Neutrophil (primary cell): Measurements from ENCODE around the gene CCM2.
A peak's percentile ranks its signal among the peaks of the same experiment; 100 is the strongest.

Source experiments
- H3K27ac ChIP-seq: fragments of 200-600 bp; sonication (generic); 2 replicates; pipeline ENCODE4 v1.5.1; 2016; ENCODE audit warnings: mild to moderate bottlenecking, moderate library complexity
- H3K27me3 ChIP-seq: fragments of 200-600 bp; sonication (generic); 2 replicates; pipeline ENCODE4 v1.6.0; 2016; ENCODE audit warnings: mild to moderate bottlenecking
- H3K36me3 ChIP-seq: fragments of 200-600 bp; sonication (generic); 2 replicates; pipeline ENCODE4 v1.5.1; 2017
- H3K4me1 ChIP-seq, 2 experiments: fragments of 200-600 bp in 1 of 2; sonication (generic) in 1 of 2; 1 replicate in 1 of 2; 2 replicates in 1 of 2; pipeline versions ENCODE4 v1.5.1 to v1.6.1; 2013 to 2016; ENCODE audit warnings: low read depth in 1 of 2, low read length in 1 of 2, mild to moderate bottlenecking in 1 of 2, moderate library complexity in 1 of 2; ENCODE audit not compliant: control insufficient read depth in 1 of 2, insufficient read depth in 1 of 2
- H3K4me3 ChIP-seq, 2 experiments: fragments of 200-600 bp in 1 of 2; sonication (generic) in 1 of 2; 1 replicate in 1 of 2; 2 replicates in 1 of 2; pipeline ENCODE4 v1.5.1; 2013 to 2016; ENCODE audit warnings: low read depth in 1 of 2, low read length in 1 of 2, mild to moderate bottlenecking in 1 of 2, moderate library complexity in 1 of 2
- H3K9me3 ChIP-seq: fragments of 200-600 bp; sonication (generic); 2 replicates; pipeline ENCODE4 v1.5.1; 2016
- TF ChIP-seq, protein P1 (sequence below): fragments of 200-600 bp; sonication (generic); IDR thresholded peaks from 2 replicates; pipeline ENCODE4 v1.5.1; 2016; ENCODE audit warnings: antibody characterized with exemption

Gene CCM2

DNA sequence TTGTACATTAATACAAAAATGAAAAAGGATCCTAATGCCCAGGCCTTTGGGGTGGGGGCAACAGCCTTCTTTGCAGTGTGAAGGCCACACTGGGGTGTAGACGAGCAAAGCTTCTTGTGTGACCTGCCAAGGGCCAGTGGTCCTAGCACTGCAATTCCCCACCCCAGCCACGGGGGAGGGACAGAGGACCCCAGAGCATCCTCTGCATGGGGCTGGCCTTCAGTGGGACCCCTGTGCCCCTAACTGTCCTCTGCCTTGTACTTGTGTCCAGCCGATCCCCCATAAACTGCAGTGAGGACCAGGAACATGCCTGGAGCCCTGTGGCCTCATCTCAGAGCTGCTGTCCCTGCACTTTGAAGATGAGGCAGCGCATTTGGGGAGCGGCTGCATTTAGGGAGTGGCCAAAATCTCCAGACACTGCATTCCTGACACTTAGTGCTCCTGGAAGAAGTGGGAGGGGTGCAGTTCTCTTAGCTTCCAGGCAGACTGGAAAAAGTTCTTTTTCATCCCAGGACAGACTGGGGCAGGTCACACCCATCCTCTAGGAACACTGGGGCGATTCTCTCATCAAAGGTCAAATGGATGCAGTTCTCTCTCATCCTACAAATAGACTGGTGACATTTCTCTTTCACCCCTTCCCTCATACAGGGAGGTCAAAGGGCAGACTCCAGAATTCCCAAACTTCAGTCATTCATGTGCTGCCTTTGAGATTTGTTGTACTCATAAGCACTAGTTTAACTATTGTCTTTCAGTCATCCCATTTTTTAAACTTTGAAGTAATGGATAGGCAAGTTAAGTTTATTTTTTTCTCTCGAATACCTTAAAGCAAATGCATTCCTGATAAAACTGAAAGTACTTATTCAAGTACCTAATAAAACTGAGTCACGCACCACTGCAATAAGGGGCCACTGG, 20.3 kb upstream of the CCM2 start:
- Histone ChIP-seq H3K4me3 (peak overlapping the region; percentile 69 to 87), H3K27me3 (no peaks in the 10 kb centered on the region), H3K9me3 (no peaks in the 10 kb centered on the region), H3K27ac (peak overlapping the region; percentile 92), H3K4me1 (peaks cover 41 to 42% of the 10 kb centered on the region in 2 experiments), H3K36me3 (peaks cover 26% of the 10 kb centered on the region)
- TF ChIP-seq, protein P1, sequence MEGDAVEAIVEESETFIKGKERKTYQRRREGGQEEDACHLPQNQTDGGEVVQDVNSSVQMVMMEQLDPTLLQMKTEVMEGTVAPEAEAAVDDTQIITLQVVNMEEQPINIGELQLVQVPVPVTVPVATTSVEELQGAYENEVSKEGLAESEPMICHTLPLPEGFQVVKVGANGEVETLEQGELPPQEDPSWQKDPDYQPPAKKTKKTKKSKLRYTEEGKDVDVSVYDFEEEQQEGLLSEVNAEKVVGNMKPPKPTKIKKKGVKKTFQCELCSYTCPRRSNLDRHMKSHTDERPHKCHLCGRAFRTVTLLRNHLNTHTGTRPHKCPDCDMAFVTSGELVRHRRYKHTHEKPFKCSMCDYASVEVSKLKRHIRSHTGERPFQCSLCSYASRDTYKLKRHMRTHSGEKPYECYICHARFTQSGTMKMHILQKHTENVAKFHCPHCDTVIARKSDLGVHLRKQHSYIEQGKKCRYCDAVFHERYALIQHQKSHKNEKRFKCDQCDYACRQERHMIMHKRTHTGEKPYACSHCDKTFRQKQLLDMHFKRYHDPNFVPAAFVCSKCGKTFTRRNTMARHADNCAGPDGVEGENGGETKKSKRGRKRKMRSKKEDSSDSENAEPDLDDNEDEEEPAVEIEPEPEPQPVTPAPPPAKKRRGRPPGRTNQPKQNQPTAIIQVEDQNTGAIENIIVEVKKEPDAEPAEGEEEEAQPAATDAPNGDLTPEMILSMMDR = no peak

DNA sequence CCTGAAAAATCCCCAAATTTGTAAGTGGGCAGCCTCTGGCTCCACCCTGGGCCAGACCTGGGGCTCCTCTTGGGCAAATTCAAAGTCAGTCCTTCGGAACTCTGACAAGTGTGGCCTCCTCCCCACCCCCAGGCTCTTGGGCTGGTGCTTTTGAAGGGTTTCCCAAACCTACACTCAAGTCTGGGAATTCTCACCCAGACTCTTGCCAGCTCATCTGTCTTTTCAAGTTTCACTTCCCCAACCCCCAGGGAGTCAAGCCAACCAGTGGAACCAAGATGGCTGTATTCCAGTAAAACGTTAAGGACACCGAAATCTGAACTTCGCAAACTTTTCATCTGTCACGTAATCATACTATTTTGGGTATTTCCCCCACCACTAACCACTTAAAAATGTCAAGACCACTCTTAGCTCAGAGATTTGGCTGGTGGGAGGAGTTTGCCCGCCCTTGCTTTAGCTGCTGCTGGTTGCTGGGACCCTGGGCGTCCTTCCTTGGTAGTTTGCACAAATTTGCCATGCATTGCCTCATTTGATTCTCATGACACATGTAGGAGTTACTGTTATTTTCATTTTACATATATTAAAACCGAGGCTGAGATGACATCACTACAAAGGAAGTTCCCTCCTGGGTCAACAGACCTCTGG, 19.5 kb upstream of the CCM2 start:
- H3K27me3 ChIP-seq = no peaks in the 10 kb centered on the region
- peak overlapping the region; percentile 92 for H3K27ac ChIP-seq
- peaks cover 43 to 46% of the 10 kb centered on the region in 2 experiments for H3K4me1 ChIP-seq
- no peak overlapping the region for H3K4me3 ChIP-seq
- peaks cover 19% of the 10 kb centered on the region for H3K36me3 ChIP-seq
- no peaks in the 10 kb centered on the region for H3K9me3 ChIP-seq
- TF ChIP-seq, protein P1 = no peak

GRCh38 chr7:44981035-44981706, 18.8 kb upstream of the CCM2 start:
- Histone ChIP-seq H3K36me3 (peaks cover 12% of the 10 kb centered on the region), H3K9me3 (no peaks in the 10 kb centered on the region), H3K27ac (peak overlapping the region; percentile 92), H3K4me1 (peaks cover 50 to 53% of the 10 kb centered on the region in 2 experiments), H3K4me3 (no peak overlapping the region), H3K27me3 (no peaks in the 10 kb centered on the region)
- TF ChIP-seq, protein P1 = no peak

- TF ChIP-seq, protein P1 = no peak
- Histone ChIP-seq H3K27me3 (no peaks in the 10 kb centered on the region), H3K36me3 (peaks cover 4% of the 10 kb centered on the region), H3K4me1 (peaks cover 48% of the 10 kb centered on the region in 2 experiments), H3K9me3 (no peaks in the 10 kb centered on the region), H3K27ac (no peak overlapping the region), H3K4me3 (no peak overlapping the region)
Measured at GRCh38 chr7:44982535-44982923, 17.5 kb upstream of the CCM2 start.

- TF ChIP-seq, protein P1 = no peak
- H3K4me1 ChIP-seq = peaks cover 44% of the 10 kb centered on the region in 2 experiments
- H3K27me3 ChIP-seq = no peaks in the 10 kb centered on the region
- H3K36me3 ChIP-seq = peaks cover 4% of the 10 kb centered on the region
- no peak overlapping the region for H3K4me3 ChIP-seq
- no peaks in the 10 kb centered on the region for H3K9me3 ChIP-seq
- H3K27ac ChIP-seq = no peak overlapping the region
Measured at GRCh38 chr7:44982970-44983369, 17.0 kb upstream of the CCM2 start.
